ENCODE measurements around the gene PSMD8.
"Not testable (repeated sequence)": the region's sequence is repeated elsewhere in the genome, so short reads cannot be mapped to it uniquely, and the experiment has no call there.

The PSMD8 gene

DNA sequence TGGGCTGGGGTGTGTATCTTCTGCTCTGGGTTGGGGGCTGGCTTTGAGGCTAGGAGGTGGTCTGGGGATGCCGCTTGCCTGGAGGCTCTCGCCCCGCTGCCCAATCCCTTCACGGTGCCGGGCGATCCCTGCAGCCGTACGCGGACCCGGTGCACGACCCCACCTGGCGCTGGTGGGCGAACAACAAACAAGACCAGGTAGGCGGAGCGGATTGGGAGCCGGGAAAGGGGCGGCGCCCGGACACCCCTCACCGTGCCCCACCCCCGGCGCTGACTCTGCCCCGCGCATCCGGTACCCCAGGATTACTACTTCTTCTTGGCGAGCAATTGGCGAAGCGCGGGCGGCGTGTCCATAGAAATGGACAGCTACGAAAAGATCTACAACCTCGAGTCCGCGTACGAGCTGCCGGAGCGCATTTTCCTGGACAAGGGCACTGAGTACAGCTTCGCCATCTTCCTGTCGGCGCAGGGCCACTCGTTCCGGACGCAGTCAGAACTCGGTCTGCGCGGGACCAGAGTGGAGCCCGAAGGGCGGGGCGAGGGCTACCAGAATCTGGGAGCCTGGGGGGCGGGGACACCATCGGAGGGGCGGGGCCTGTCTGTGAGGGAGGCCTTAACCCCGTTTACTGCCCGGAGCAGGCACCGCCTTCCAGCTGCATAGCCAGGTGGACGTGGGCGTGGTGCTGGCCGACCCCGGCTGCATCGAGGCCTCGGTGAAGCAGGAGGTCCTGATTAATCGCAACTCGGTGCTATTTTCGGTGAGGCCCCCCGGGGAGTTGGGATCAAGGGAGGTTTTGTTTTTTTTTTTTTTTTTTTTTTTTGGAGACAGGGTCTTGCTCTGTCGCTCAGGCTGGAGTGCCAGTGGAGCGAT lies 12.1 kb upstream of the PSMD8 start:
- DNase-seq: peak; percentile 20

- not testable (repeated sequence) for DNase-seq
Measured at GRCh38 chr19:38362946-38363688, 11.3 kb upstream of the PSMD8 start.

GRCh38 chr19:38367041-38367440 lies 7.3 kb upstream of the PSMD8 start:
- no peak for DNase-seq

- no peak for DNase-seq
Measured at GRCh38 chr19:38369584-38369983, 4.8 kb upstream of the PSMD8 start.

DNA sequence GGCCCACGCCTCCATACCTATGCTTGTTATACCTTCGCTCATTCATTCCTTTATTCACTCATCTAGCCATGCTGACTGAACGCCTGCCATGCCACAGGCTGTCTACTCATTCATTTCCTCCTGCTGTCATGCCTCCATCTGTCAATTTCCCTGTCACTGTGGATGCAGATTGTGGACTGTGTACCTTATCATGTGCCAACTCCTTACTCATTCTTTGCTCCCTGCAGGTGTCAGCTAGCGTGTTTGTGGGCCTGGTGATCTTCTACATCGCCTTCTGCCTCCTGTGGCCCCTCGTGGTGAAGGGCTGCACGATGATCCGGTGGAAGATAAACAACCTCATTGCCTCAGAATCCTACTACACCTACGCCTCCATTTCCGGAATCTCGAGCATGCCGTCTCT lies 4.1 kb upstream of the PSMD8 start:
- DNase-seq: peak; percentile 16

DNA sequence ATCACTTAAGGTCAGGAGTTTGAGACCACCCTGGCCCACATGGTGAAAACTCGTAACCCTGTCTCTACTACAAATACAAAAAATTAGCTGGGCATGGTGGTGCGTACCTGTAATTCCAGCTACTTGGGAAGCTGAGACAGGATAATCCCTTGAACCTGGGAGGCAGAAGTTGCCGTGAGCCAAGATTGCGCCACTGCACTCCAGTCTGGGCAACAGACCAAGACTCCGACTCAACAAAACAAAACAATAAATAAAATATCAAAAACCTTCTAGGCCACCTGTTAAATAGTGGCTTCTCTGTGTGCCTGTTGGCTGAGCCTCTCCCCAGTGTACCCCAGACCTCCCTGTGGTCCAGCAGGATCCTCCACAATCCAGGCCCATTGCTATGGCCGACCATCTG lies 3.3 kb upstream of the PSMD8 start:
- DNase-seq: no peak

DNA sequence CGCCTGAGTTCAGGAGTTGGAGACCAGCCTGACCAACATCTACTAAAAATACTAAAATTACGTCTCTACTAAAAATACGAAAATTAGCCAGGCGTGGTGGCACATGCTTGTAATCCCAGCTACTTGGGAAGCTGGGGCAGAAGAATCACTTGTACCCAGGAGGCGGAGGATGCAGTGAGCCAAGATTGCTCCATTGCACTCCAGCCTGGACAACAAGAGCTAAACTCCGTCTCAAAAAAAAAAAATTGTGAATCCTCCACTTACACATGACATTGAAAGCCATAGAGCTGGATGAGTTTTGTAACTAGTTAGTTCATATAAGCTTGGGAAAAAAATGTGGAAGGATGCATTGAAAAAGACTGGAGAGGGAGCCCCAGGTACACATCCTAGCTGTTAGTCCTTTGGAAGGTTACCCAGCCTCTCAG lies 452 bp upstream of the PSMD8 start:
- DNase-seq: no peak

- DNase-seq: no peak
Measured at GRCh38 chr19:38375098-38375493, 725 bp downstream of the PSMD8 start.

DNA sequence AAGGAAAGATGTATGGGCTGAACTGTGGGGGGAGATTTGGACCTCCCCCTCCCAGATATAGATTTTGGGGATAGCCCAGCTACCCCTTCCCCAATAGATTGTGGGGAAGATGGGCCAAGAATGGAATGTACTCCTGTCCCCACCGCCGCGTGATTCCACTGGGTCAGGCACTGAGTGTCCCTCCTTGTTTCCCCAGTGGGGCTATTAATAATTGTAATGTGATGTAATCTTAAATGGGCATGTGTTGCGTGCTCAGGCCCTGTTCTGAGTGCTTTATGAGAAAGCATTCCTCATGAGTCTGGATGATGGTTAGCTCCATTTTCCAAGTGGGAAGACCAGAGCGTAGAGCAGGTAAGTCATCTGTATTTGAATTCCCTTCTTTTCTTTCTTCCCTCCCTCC lies 1.4 kb downstream of the PSMD8 start:
- no peak for DNase-seq

GRCh38 chr19:38376576-38376975 lies 2.2 kb downstream of the PSMD8 start:
- DNase-seq: no peak

DNA sequence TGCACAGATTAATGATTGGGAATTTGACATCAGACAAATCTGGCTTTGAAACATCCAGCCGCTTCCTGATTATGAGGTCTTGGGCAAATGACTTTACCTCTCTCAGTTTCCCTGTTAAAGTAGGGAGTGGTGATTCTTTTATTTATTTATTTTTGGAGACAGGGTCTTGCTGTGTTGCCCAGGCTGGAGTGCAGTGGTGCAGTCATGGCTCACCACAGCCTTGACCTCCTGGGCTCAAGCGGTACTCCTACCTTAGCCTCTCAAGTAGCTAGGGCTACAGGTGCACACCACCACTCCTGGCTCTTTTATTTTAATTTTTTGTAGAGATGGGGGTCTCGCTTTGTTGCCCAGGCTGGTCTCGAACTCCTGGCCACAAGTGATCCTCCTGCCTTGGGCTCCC lies 2.7 kb downstream of the PSMD8 start:
- DNase-seq: no peak

DNA sequence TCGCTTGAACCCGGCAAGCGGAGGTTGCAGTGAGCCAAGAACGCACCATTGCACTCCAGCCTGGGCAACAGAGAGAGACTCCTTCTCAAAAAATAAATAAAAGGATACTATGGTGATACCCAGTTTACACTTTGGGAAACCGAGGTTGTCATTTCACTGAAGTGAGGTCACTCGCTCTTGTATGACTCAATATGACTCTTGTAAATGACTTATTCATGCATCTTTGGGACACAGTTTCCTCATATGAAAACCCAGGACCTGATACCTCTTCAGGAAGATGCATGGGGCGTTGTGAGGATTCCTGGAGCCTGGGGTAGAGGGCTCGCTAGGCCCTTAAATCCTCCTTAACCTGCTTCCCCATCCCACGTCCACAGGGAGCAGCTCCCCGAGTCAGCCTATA lies 4.5 kb downstream of the PSMD8 start:
- DNase-seq: no peak

- DNase-seq: no peak
Measured at GRCh38 chr19:38381138-38381537, 6.8 kb downstream of the PSMD8 start.

- no peak for DNase-seq
Measured at GRCh38 chr19:38383184-38383583, 8.8 kb downstream of the PSMD8 start.

- no peak for DNase-seq
Measured at GRCh38 chr19:38383743-38384142, 9.4 kb downstream of the PSMD8 start.

- DNase-seq: no peak
Measured at GRCh38 chr19:38384209-38385027, 10.0 kb downstream of the PSMD8 start.

DNA sequence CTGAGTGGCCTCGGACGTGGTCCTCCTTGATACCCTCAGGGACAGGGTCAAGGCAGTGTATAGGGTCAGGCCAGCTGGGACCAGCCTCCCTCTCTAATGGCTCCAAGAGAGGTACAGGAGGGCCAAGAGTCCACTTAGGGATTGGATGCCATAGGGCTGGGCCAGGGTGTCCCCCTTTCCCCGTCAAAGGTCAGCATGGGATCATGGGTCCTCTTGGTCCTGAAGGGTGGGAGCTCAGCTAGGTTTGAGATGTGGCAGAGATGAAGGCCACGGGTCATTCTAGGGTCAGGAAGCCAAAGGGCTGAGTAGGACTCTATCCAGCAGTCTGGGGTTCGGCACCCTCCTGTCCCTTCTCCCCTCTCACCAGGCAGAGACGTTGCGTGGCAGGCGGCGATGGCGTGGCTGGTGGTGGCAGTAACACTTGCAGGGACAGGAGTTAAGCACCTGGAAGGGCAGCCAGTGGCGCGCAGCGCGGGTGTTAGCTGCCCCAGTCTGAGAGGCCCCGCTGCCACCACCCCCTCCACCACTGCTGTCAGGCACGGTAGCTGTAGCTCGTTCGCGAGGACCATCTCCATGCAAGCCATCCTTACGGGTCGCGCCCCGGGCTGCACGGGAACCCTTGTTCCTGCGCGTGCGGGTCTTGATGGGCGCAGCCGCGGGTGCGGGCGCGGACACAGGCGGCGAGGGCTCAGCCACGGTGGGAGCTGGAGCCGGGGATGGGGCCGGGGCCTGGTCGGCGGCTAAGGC lies 10.9 kb downstream of the PSMD8 start:
- no peak for DNase-seq

- no peak for DNase-seq
Measured at GRCh38 chr19:38385804-38386257, 11.5 kb downstream of the PSMD8 start.

- no peak for DNase-seq
Measured at GRCh38 chr19:38386300-38386970, 12.1 kb downstream of the PSMD8 start.

GRCh38 chr19:38386971-38387549 lies 12.7 kb downstream of the PSMD8 start:
- DNase-seq: no peak

- DNase-seq: peak; percentile 84
Measured at GRCh38 chr19:38387550-38388348, 13.4 kb downstream of the PSMD8 start, which contains the start of gene GGN. Gene GGN (minus strand): TSS chr19:38388034. CDS start chr19:38387261, 773 bp downstream.

Data from NCI-H446 treated with DMSO at 0.1 percent for 48 hours (cell line).